H1 (cell line): ENCODE measurements around the gene DEAF1. TPM values are rescaled to one million over a fixed set of nuclear protein-coding genes. Genes with fewer than 3 reads are reported as not detected.

Experiments used
- BCL11A ChIP-seq, 2 experiments: IDR thresholded peaks; one replicate each; pipeline ENCODE4 v1.6.1; 2011; ENCODE audit warnings: low read depth in 2 of 2, low read length in 2 of 2, mild to moderate bottlenecking in 2 of 2
- CEBPB ChIP-seq: IDR thresholded peaks from 2 replicates; pipeline ENCODE4 v1.6.1; 2012; ENCODE audit warnings: low read depth, low read length
- CHD7 ChIP-seq: fragments of 300-600 bp; sonication (generic); IDR thresholded peaks from 2 replicates; pipeline ENCODE4 v1.7.1; 2012; ENCODE audit warnings: low read length, moderate library complexity, mild to moderate bottlenecking, inconsistent platforms; ENCODE audit not compliant: insufficient replicate concordance
- EP300 ChIP-seq, 2 experiments: IDR thresholded peaks; 1 replicate in 1 of 2; 2 replicates in 1 of 2; pipeline ENCODE4 v1.6.1; 2011 to 2012; ENCODE audit warnings: low read depth in 2 of 2, low read length in 2 of 2, mild to moderate bottlenecking in 2 of 2, borderline replicate concordance in 1 of 2, inconsistent platforms in 1 of 2, moderate library complexity in 1 of 2
- FOSL1 ChIP-seq: IDR thresholded peaks from 2 replicates; pipeline ENCODE4 v1.6.1; 2011; ENCODE audit warnings: mild to moderate bottlenecking, low read depth, low read length, moderate library complexity; ENCODE audit not compliant: insufficient read depth
- HDAC6 ChIP-seq: IDR thresholded peaks from one replicate; pipeline ENCODE4 v1.7.1; 2012; ENCODE audit warnings: low read depth, mild to moderate bottlenecking, inconsistent platforms, low read length, moderate library complexity
- JUND ChIP-seq: IDR thresholded peaks from 2 replicates; pipeline ENCODE4 v1.6.1; 2011; ENCODE audit warnings: mild to moderate bottlenecking, improper control_type of control experiment, low read length
- KDM4A ChIP-seq: IDR thresholded peaks from one replicate; pipeline ENCODE4 v1.7.1; 2012; ENCODE audit warnings: low read depth, mild to moderate bottlenecking, moderate library complexity, low read length, inconsistent platforms; ENCODE audit not compliant: severe bottlenecking
- RAD21 ChIP-seq, 2 experiments: IDR thresholded peaks in 1 of 2; conservative IDR thresholded peaks in 1 of 2; 2 replicates each; pipeline ENCODE4 v1.6.1; 2011; ENCODE audit warnings: low read depth in 2 of 2, low read length in 2 of 2, improper control_type of control experiment in 1 of 2, inconsistent platforms in 1 of 2, mild to moderate bottlenecking in 1 of 2, moderate library complexity in 1 of 2
- SIN3A ChIP-seq, 2 experiments: IDR thresholded peaks in 1 of 2; conservative IDR thresholded peaks in 1 of 2; 2 replicates each; pipeline ENCODE4 v1.6.1; 2011 to 2012; ENCODE audit warnings: low read length in 2 of 2, improper control_type of control experiment in 1 of 2, low read depth in 1 of 2, mild to moderate bottlenecking in 1 of 2
- polyA plus RNA-seq, 7 experiments: library from polyadenylated mRNA; depleted of rRNA in 3 of 7; stranded (reverse) in 5 of 7; unstranded in 2 of 7; fragments of >200 nt in 5 of 7; fragments of 200-250 nt in 2 of 7; gene quantifications; 1 replicate in 5 of 7; 2 replicates in 1 of 7; 4 replicates in 1 of 7; pipeline versions ENCODE4 v1.2.1 to v1.2.3, GENCODE V29; 2011 to 2013; ENCODE audit warnings: missing spikeins in 2 of 7, mixed read lengths in 2 of 7
- total RNA-seq: library from RNA; stranded (reverse); fragmentation: NEBNext Ultra II Directional; extraction: Animal tissue kit (Norgen Biotek cat#: 25700); gene quantifications from 2 replicates; pipeline ENCODE4 v1.2.1, GENCODE V29; 2021

DEAF1 gene
- total and polyA plus RNA-seq, 2 of the 8 experiments (the other 6 are each of a cell fraction or from before 2014, with no cell fraction given): 47.3 to 58.4 TPM

DNA sequence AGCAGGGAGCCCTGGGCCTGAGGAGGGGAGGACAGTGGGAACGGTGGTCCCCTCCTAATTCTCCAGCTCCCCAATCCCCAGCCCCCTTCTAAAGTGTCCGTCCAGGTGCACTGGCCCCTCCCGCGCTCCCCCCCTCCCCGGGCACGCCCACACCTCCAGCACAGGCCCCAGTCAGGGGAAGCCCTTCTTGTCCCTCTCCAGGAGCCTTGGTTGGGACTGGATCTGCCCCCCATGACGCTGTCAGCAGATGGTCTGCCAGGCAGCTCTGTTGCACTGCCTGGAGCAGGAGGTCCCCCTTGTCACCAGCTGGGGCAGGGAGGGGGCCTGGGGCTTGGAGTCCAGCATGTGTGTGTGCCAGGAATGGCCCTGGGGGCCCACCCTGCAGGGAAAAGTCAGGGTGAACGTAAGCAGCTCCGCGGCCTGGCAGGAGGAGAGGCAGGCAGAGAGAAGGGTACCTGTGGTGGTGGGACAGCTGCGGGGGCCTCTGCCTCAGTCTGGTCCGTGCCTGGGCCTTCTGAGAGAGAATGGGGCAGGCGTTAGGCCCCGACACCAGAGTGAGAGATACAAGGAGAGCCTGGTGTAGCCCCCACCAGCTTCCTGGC is 80.9 kb downstream of the DEAF1 start (continued):
- TF ChIP-seq CHD7 (no peak), JUND (no peak), RAD21 (IDR thresholded peaks at IDR 0.05 in 1 of 2, conservative IDR thresholded peaks at IDR 0.05 in 1 of 2; ENCODE audit: low read depth in 2 of 2, low read length in 2 of 2) (no peak), CEBPB (no peak), SIN3A (conservative IDR thresholded peaks at IDR 0.05 in 1 of 2, IDR thresholded peaks at IDR 0.05 in 1 of 2; ENCODE audit: low read depth in 1 of 2, low read length in 2 of 2) (no peak), HDAC6 (no peak), FOSL1 (no peak), KDM4A (no peak), EP300 (IDR thresholded peaks at IDR 0.05; ENCODE audit: borderline replicate concordance in 1 of 2, low read depth in 2 of 2, low read length in 2 of 2) (no peak), BCL11A (IDR thresholded peaks at IDR 0.05; ENCODE audit: low read depth in 2 of 2, low read length in 2 of 2) (no peak)
